ENCODE measurements around the gene SLIRP.

DNA sequence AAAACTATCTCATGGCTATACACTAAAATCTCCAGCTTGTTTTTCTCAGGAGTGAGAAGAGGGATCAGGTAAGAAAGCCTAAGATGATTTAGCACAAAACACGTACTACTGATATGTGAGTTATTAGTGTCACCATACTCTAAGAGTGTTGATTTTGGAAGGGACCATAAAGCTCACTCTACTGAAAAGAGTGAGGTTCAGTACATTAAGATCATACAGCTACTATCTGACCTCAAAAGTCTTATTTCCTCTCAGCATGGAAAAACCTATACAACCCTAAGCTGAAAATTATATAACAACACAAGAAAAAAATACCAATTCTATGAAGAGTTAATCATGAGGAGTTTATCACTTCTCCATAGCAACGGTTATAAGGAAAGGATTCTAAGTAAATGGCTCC is 33.5 kb downstream of the SLIRP start:
- TF ChIP-seq, protein P1, sequence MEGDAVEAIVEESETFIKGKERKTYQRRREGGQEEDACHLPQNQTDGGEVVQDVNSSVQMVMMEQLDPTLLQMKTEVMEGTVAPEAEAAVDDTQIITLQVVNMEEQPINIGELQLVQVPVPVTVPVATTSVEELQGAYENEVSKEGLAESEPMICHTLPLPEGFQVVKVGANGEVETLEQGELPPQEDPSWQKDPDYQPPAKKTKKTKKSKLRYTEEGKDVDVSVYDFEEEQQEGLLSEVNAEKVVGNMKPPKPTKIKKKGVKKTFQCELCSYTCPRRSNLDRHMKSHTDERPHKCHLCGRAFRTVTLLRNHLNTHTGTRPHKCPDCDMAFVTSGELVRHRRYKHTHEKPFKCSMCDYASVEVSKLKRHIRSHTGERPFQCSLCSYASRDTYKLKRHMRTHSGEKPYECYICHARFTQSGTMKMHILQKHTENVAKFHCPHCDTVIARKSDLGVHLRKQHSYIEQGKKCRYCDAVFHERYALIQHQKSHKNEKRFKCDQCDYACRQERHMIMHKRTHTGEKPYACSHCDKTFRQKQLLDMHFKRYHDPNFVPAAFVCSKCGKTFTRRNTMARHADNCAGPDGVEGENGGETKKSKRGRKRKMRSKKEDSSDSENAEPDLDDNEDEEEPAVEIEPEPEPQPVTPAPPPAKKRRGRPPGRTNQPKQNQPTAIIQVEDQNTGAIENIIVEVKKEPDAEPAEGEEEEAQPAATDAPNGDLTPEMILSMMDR (IDR thresholded peaks at IDR 0.05): no peak
- no peak for TF ChIP-seq POLR2A (IDR thresholded peaks at IDR 0.05)
